Motor neuron (in vitro differentiated cells): ENCODE data around the gene MYO16. TPM values are rescaled to one million over a fixed set of nuclear protein-coding genes. Genes with fewer than 3 reads are reported as not detected.
"Not testable (repeated sequence)": the region's sequence is repeated elsewhere in the genome, so short reads cannot be mapped to it uniquely, and the experiment has no call there.

Experiments used
- ATAC-seq, 8 experiments: fragments of 200-7000 bp; cut with Tn5 transposase; replicated peaks in 6 of 8; 2 replicates each; pipeline ENCODE4 v1.8.0; 2021; ENCODE audit warnings: mild to moderate bottlenecking in 8 of 8, moderate library complexity in 8 of 8
- H3K27ac ChIP-seq, 2 donors: fragments of 250-450 bp; sonication (Bioruptor Pico); 2 replicates each; pipeline ENCODE4 v1.9.0; 2021; ENCODE audit warnings: antibody characterized with exemption in 2 of 2, mild to moderate bottlenecking in 2 of 2, moderate library complexity in 1 of 2
- H3K4me1 ChIP-seq, 2 donors: fragments of 250-450 bp; sonication (Bioruptor Pico); replicated peaks in 1 of 2; 2 replicates each; pipeline ENCODE4 v1.6.1; 2021; ENCODE audit warnings: antibody characterized with exemption in 2 of 2, mild to moderate bottlenecking in 2 of 2, moderate library complexity in 1 of 2
- H3K4me3 ChIP-seq, 5 donors: fragments of 250-450 bp; sonication (Bioruptor Pico); 2 replicates each; pipeline ENCODE4 v1.9.0; 2021; ENCODE audit warnings: antibody characterized with exemption in 5 of 5, mild to moderate bottlenecking in 5 of 5, moderate library complexity in 4 of 5
- WGBS, 10 experiments: fragments of 450-650 bp; shearing (Covaris generic); methylation state at CpG; one replicate each; pipeline ENCODE4 v1.0.0; 2022; 5-methylcytosine and 5-hydroxymethylcytosine counted together
- in situ Hi-C, 9 experiments: fragments of 400-800 bp; cut with MboI; loops; one replicate each; pipeline ENCODE4 v1.15.0; 2021; ENCODE audit warnings: low sequenced_read_pairs in 9 of 9, low pct_unique_long_range_greater_than_20kb in 2 of 9; ENCODE audit not compliant: unreplicated experiment in 9 of 9
- total RNA-seq, 8 experiments: library from RNA; unstranded; fragments of 300-600 nt; gene quantifications; 2 replicates each; pipeline versions ENCODE4 v1.2.3 to v1.2.4, GENCODE V29; 2022

MYO16 gene
- total RNA-seq, 8 experiments from 2014 or later = 0.18 to 16.0 (median 6.2) TPM

- in situ Hi-C loops = no loop called here
Measured at GRCh38 chr13:109215377-109215776, 586.0 kb downstream of the MYO16 start.

DNA sequence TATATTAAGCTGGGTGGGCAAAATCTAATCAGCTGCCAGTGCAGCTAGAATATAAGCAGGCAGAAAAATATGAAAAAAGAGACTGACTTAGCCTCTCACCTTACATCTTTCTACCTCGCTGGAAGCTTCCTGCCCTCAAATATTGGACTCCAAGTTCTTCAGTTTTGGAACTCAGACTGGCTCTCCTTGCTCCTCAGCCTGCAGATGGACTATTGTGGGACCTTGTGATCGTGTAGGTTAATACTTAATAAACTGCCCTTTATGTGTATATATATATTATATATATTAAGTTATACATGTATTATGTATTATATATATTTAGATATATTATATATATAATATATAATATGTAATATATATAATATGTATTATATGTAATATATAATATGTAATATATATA is 588.1 kb downstream of the MYO16 start:
- H3K4me1 ChIP-seq, in situ Hi-C loops, ATAC-seq, H3K27ac ChIP-seq, H3K4me3 ChIP-seq: not testable (repeated sequence)
- WGBS, 10 experiments = 0 to 63% (median 27%) methylated on average over 1 to 2 of the region's 2 CpGs; no CpG with 5 or more reads in 5 of the 10 experiments

More at GRCh38 chr13:109215377-109215776, 586.0 kb downstream of the MYO16 start:
- no peak for ATAC-seq
- no peaks in the 10 kb centered on the region for H3K4me1 ChIP-seq
- no peak overlapping the region for H3K27ac ChIP-seq
- no peak overlapping the region for H3K4me3 ChIP-seq
- 0 to 95% (median 84%) methylated on average over 2 of the region's 2 CpGs; no CpG with 5 or more reads in 4 of the 10 experiments for WGBS, 10 experiments

GRCh38 chr13:109220631-109221030 is 591.2 kb downstream of the MYO16 start:
- in situ Hi-C loops = no loop called here
- no peaks in the 10 kb centered on the region for H3K4me1 ChIP-seq
- WGBS, 10 experiments = 13 to 100% (median 70%) methylated on average over 1 to 3 of the region's 3 CpGs; no CpG with 5 or more reads in 6 of the 10 experiments
- H3K4me3 ChIP-seq = no peak overlapping the region
- no peak for ATAC-seq
- no peak overlapping the region for H3K27ac ChIP-seq

GRCh38 chr13:109224033-109224432 is 594.6 kb downstream of the MYO16 start:
- 0 to 92% (median 63%) methylated on average over 1 to 3 of the region's 4 CpGs; no CpG with 5 or more reads in 2 of the 10 experiments for WGBS, 10 experiments

GRCh38 chr13:109226631-109227030 is 597.2 kb downstream of the MYO16 start:
- in situ Hi-C loops = no loop called here
- Histone ChIP-seq H3K4me1 (no peaks in the 10 kb centered on the region), H3K27ac (no peak overlapping the region), H3K4me3 (no peak overlapping the region)
- no peak for ATAC-seq
- WGBS, 10 experiments = 0 to 100% (median 54%) methylated on average over 1 of the region's 1 CpG; no CpG with 5 or more reads in 2 of the 10 experiments

More at GRCh38 chr13:109224033-109224432, 594.6 kb downstream of the MYO16 start:
- no peak for ATAC-seq
- in situ Hi-C loops = no loop called here
- H3K4me3 ChIP-seq = no peak overlapping the region
- no peak overlapping the region for H3K27ac ChIP-seq
- no peaks in the 10 kb centered on the region for H3K4me1 ChIP-seq

GRCh38 chr13:109227344-109227940 is 598.0 kb downstream of the MYO16 start:
- no peaks in the 10 kb centered on the region for H3K4me1 ChIP-seq
- ATAC-seq = no peak
- no peak overlapping the region for H3K4me3 ChIP-seq
- no peak overlapping the region for H3K27ac ChIP-seq
- in situ Hi-C loops = no loop called here
- 41 to 100% (median 84%) methylated on average over 1 to 5 of the region's 5 CpGs; no CpG with 5 or more reads in 2 of the 10 experiments for WGBS, 10 experiments

- in situ Hi-C loops = no loop called here
- no peaks in the 10 kb centered on the region for H3K4me1 ChIP-seq
- no peak for ATAC-seq
- 50 to 100% (median 94%) methylated on average over 1 to 3 of the region's 3 CpGs; no CpG with 5 or more reads in 3 of the 10 experiments for WGBS, 10 experiments
- no peak overlapping the region for H3K4me3 ChIP-seq
- no peak overlapping the region for H3K27ac ChIP-seq
Measured at GRCh38 chr13:109228211-109228610, 598.8 kb downstream of the MYO16 start.

- no peak overlapping the region for H3K4me3 ChIP-seq
- H3K4me1 ChIP-seq = no peaks in the 10 kb centered on the region
- 100% methylated on average over 1 of the region's 1 CpG; no CpG with 5 or more reads in 9 of the 10 experiments for WGBS, 10 experiments
- no peak for ATAC-seq
- in situ Hi-C loops = no loop called here
- no peak overlapping the region for H3K27ac ChIP-seq
Measured at GRCh38 chr13:109231888-109232287, 602.5 kb downstream of the MYO16 start.

- H3K4me1 ChIP-seq = no peaks in the 10 kb centered on the region
- no peak overlapping the region for H3K4me3 ChIP-seq
- 26 to 94% (median 69%) methylated on average over 2 to 5 of the region's 5 CpGs; no CpG with 5 or more reads in 1 of the 10 experiments for WGBS, 10 experiments
- ATAC-seq = peak in 2 of 8 experiments; percentile 36 to 73
- in situ Hi-C loops = no loop called here
- no peak overlapping the region for H3K27ac ChIP-seq
Measured at GRCh38 chr13:109233293-109233692, 603.9 kb downstream of the MYO16 start.

DNA sequence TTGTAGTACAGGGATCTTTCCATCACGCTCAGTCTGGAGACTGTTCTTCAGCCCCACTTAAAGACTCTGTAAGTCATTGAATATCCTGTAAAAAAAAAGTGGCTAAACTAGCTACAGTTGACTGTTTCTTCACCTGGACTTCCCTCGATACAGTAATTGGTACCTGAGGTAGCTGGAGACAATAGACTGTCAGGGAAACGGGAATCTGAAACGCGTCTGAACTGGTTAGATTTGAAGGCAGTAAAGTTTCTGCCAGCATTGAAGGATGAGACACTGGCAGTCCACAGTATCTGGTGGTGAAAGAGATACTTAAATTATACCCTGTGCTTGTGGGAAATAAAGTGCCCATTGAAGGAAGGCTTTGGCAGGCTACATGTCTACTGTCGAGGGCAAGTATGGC is 606.5 kb downstream of the MYO16 start:
- in situ Hi-C loops = no loop called here
- no peak overlapping the region for H3K4me3 ChIP-seq
- no peak for ATAC-seq
- H3K4me1 ChIP-seq = no peaks in the 10 kb centered on the region
- no peak overlapping the region for H3K27ac ChIP-seq
- 50 to 100% (median 84%) methylated on average over 1 to 5 of the region's 6 CpGs; no CpG with 5 or more reads in 1 of the 10 experiments for WGBS, 10 experiments

DNA sequence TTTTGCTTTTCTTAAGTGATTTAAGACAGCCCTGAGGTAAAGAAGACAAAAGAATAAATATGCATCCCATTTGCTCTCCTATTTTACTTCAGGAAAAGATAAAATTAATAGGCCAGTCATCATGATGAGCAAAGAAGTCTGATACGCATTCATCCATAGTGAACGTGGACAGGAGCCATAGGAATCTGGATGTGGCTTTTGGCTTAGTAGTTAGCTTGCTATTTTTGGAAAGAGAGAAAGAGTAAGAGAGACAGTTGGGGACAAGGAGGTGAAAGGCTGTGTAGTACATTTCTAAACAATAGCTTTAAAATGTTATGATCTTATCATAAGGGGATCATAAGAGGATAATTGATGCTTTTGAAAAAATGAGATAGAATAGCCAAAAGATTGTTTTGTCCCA is 611.7 kb downstream of the MYO16 start:
- no peak for ATAC-seq
- WGBS, 10 experiments = 42 to 100% (median 93%) methylated on average over 1 to 2 of the region's 2 CpGs
- peaks cover 7 to 8% of the 10 kb centered on the region in 2 donors for H3K4me1 ChIP-seq
- in situ Hi-C loops = no loop called here
- H3K4me3 ChIP-seq = no peak overlapping the region
- H3K27ac ChIP-seq = no peak overlapping the region

GRCh38 chr13:109243311-109243951 is 614.0 kb downstream of the MYO16 start:
- ATAC-seq = peak; percentile 36 to 98 (median 88)
- Histone ChIP-seq H3K4me3 (no peak overlapping the region), H3K27ac (no peak overlapping the region), H3K4me1 (peaks cover 7 to 8% of the 10 kb centered on the region in 2 donors)
- 0 to 74% (median 25%) methylated on average over 1 to 9 of the region's 9 CpGs for WGBS, 10 experiments
- in situ Hi-C loops = no loop called here

- Histone ChIP-seq H3K27ac (no peak overlapping the region), H3K4me3 (no peak overlapping the region), H3K4me1 (peaks cover 7 to 8% of the 10 kb centered on the region in 2 donors)
- no peak for ATAC-seq
- 50 to 97% (median 86%) methylated on average over 2 to 7 of the region's 7 CpGs for WGBS, 10 experiments
- in situ Hi-C loops = no loop called here
Measured at GRCh38 chr13:109244566-109244965, 615.2 kb downstream of the MYO16 start.
